ENCODE measurements around the gene RFPL2.

Gene RFPL2

GRCh38 chr22:32245042-32245441 lies 40.2 kb upstream of the RFPL2 start:
- Histone ChIP-seq H2AK5ac (ENCODE audit: low read length) (no peak overlapping the region), H3K4me2 (ENCODE audit: low read length) (no peak overlapping the region), H3K9me3 (ENCODE audit: insufficient read depth, low read depth, low read length) (no peaks in the 10 kb centered on the region), H3K79me2 (ENCODE audit: control insufficient read depth, insufficient read depth, low read length, poor library complexity) (no peaks in the 10 kb centered on the region), H3K4me1 (ENCODE audit: control insufficient read depth in 1 of 2, insufficient read depth in 2 of 2, low read length in 2 of 2) (no peaks in the 10 kb centered on the region), H3K23ac (ENCODE audit: low read length) (no peak overlapping the region), H2AFZ (ENCODE audit: insufficient read depth, low read length, poor library complexity) (no peak overlapping the region), H2BK12ac (ENCODE audit: low read length) (no peak overlapping the region), H3K4ac (ENCODE audit: low read depth, low read length) (no peak overlapping the region), H4K8ac (ENCODE audit: low read depth, low read length) (no peak overlapping the region), H3K79me1 (ENCODE audit: low read length) (no peaks in the 10 kb centered on the region), H3K14ac (ENCODE audit: low read length) (no peak overlapping the region), H3K9ac (ENCODE audit: low read length) (no peak overlapping the region), H2BK120ac (ENCODE audit: insufficient read depth, low read length, poor library complexity) (no peak overlapping the region), H4K12ac (ENCODE audit: low read depth, low read length) (no peak overlapping the region), H3K27me3 (ENCODE audit: insufficient read depth, low read length) (no peaks in the 10 kb centered on the region), H3K18ac (ENCODE audit: low read length) (no peak overlapping the region), H3K4me3 (ENCODE audit: low read depth, low read length) (no peak overlapping the region), H2BK5ac (ENCODE audit: low read depth, low read length, poor library complexity) (no peak overlapping the region), H3K36me3 (ENCODE audit: control insufficient read depth in 1 of 2, insufficient read depth in 2 of 2, low read length in 2 of 2) (no peaks in the 10 kb centered on the region), H4K91ac (ENCODE audit: low read depth, low read length) (no peak overlapping the region), H3K27ac (ENCODE audit: low read depth, low read length) (no peak overlapping the region)
- WGBS (ENCODE audit: extremely low coverage, insufficient coverage, insufficient read length), result no CpG with 5 or more reads among the region's 3 CpGs
- no peak for DNase-seq

- no peaks in the 10 kb centered on the region for H3K79me2 ChIP-seq (ENCODE audit: control insufficient read depth, insufficient read depth, low read length, poor library complexity)
- H3K4me1 ChIP-seq (ENCODE audit: control insufficient read depth in 1 of 2, insufficient read depth in 2 of 2, low read length in 2 of 2), result no peaks in the 10 kb centered on the region
- no peak overlapping the region for H3K27ac ChIP-seq (ENCODE audit: low read depth, low read length)
- H3K79me1 ChIP-seq (ENCODE audit: low read length), result no peaks in the 10 kb centered on the region
- H3K4me3 ChIP-seq (ENCODE audit: low read depth, low read length), result no peak overlapping the region
- DNase-seq, result no peak
- H4K91ac ChIP-seq (ENCODE audit: low read depth, low read length), result no peak overlapping the region
- H2AK5ac ChIP-seq (ENCODE audit: low read length), result no peak overlapping the region
- H3K4me2 ChIP-seq (ENCODE audit: low read length), result no peak overlapping the region
- H2AFZ ChIP-seq (ENCODE audit: insufficient read depth, low read length, poor library complexity), result no peak overlapping the region
- H3K27me3 ChIP-seq (ENCODE audit: insufficient read depth, low read length), result no peaks in the 10 kb centered on the region
- no peak overlapping the region for H2BK120ac ChIP-seq (ENCODE audit: insufficient read depth, low read length, poor library complexity)
- no peak overlapping the region for H3K14ac ChIP-seq (ENCODE audit: low read length)
- H2BK12ac ChIP-seq (ENCODE audit: low read length), result no peak overlapping the region
- no peak overlapping the region for H4K8ac ChIP-seq (ENCODE audit: low read depth, low read length)
- no peaks in the 10 kb centered on the region for H3K36me3 ChIP-seq (ENCODE audit: control insufficient read depth in 1 of 2, insufficient read depth in 2 of 2, low read length in 2 of 2)
- no peak overlapping the region for H2BK5ac ChIP-seq (ENCODE audit: low read depth, low read length, poor library complexity)
- no peak overlapping the region for H3K9ac ChIP-seq (ENCODE audit: low read length)
- no peaks in the 10 kb centered on the region for H3K9me3 ChIP-seq (ENCODE audit: insufficient read depth, low read depth, low read length)
- WGBS (ENCODE audit: extremely low coverage, insufficient coverage, insufficient read length), result no CpG with 5 or more reads among the region's 1 CpG
- no peak overlapping the region for H4K12ac ChIP-seq (ENCODE audit: low read depth, low read length)
- H3K18ac ChIP-seq (ENCODE audit: low read length), result no peak overlapping the region
- H3K4ac ChIP-seq (ENCODE audit: low read depth, low read length), result no peak overlapping the region
- no peak overlapping the region for H3K23ac ChIP-seq (ENCODE audit: low read length)
Observed at GRCh38 chr22:32244547-32244946, 39.7 kb upstream of the RFPL2 start.

- H2BK5ac ChIP-seq (ENCODE audit: low read depth, low read length, poor library complexity), result no peak overlapping the region
- H3K27ac ChIP-seq (ENCODE audit: low read depth, low read length), result no peak overlapping the region
- H2BK120ac ChIP-seq (ENCODE audit: insufficient read depth, low read length, poor library complexity), result no peak overlapping the region
- H3K79me2 ChIP-seq (ENCODE audit: control insufficient read depth, insufficient read depth, low read length, poor library complexity), result no peaks in the 10 kb centered on the region
- no peaks in the 10 kb centered on the region for H3K36me3 ChIP-seq (ENCODE audit: control insufficient read depth in 1 of 2, insufficient read depth in 2 of 2, low read length in 2 of 2)
- H2AFZ ChIP-seq (ENCODE audit: insufficient read depth, low read length, poor library complexity), result no peak overlapping the region
- H3K79me1 ChIP-seq (ENCODE audit: low read length), result no peaks in the 10 kb centered on the region
- H2AK5ac ChIP-seq (ENCODE audit: low read length), result no peak overlapping the region
- no peak overlapping the region for H3K4me2 ChIP-seq (ENCODE audit: low read length)
- no peak overlapping the region for H3K23ac ChIP-seq (ENCODE audit: low read length)
- DNase-seq, result peak in 1 of 2 donors; percentile 74
- no CpG with 5 or more reads among the region's 2 CpGs for WGBS (ENCODE audit: extremely low coverage, insufficient coverage, insufficient read length)
- H3K9ac ChIP-seq (ENCODE audit: low read length), result no peak overlapping the region
- no peak overlapping the region for H3K18ac ChIP-seq (ENCODE audit: low read length)
- H3K4me3 ChIP-seq (ENCODE audit: low read depth, low read length), result no peak overlapping the region
- no peaks in the 10 kb centered on the region for H3K27me3 ChIP-seq (ENCODE audit: insufficient read depth, low read length)
- no peak overlapping the region for H4K12ac ChIP-seq (ENCODE audit: low read depth, low read length)
- no peaks in the 10 kb centered on the region for H3K9me3 ChIP-seq (ENCODE audit: insufficient read depth, low read depth, low read length)
- H3K4me1 ChIP-seq (ENCODE audit: control insufficient read depth in 1 of 2, insufficient read depth in 2 of 2, low read length in 2 of 2), result no peaks in the 10 kb centered on the region
- no peak overlapping the region for H3K4ac ChIP-seq (ENCODE audit: low read depth, low read length)
- H4K91ac ChIP-seq (ENCODE audit: low read depth, low read length), result no peak overlapping the region
- no peak overlapping the region for H4K8ac ChIP-seq (ENCODE audit: low read depth, low read length)
- no peak overlapping the region for H3K14ac ChIP-seq (ENCODE audit: low read length)
- H2BK12ac ChIP-seq (ENCODE audit: low read length), result no peak overlapping the region
Observed at GRCh38 chr22:32240461-32240860, 35.6 kb upstream of the RFPL2 start.

- H3K4me2 ChIP-seq (ENCODE audit: low read length), result no peak overlapping the region
- no peaks in the 10 kb centered on the region for H3K27me3 ChIP-seq (ENCODE audit: insufficient read depth, low read length)
- H3K4me3 ChIP-seq (ENCODE audit: low read depth, low read length), result no peak overlapping the region
- no CpG with 5 or more reads among the region's 1 CpG for WGBS (ENCODE audit: extremely low coverage, insufficient coverage, insufficient read length)
- no peak overlapping the region for H3K14ac ChIP-seq (ENCODE audit: low read length)
- H2BK12ac ChIP-seq (ENCODE audit: low read length), result no peak overlapping the region
- H3K23ac ChIP-seq (ENCODE audit: low read length), result no peak overlapping the region
- no peak overlapping the region for H2AK5ac ChIP-seq (ENCODE audit: low read length)
- no peak overlapping the region for H3K9ac ChIP-seq (ENCODE audit: low read length)
- no peaks in the 10 kb centered on the region for H3K36me3 ChIP-seq (ENCODE audit: control insufficient read depth in 1 of 2, insufficient read depth in 2 of 2, low read length in 2 of 2)
- no peak overlapping the region for H4K8ac ChIP-seq (ENCODE audit: low read depth, low read length)
- H3K4me1 ChIP-seq (ENCODE audit: control insufficient read depth in 1 of 2, insufficient read depth in 2 of 2, low read length in 2 of 2), result no peaks in the 10 kb centered on the region
- H2BK120ac ChIP-seq (ENCODE audit: insufficient read depth, low read length, poor library complexity), result no peak overlapping the region
- no peak overlapping the region for H4K91ac ChIP-seq (ENCODE audit: low read depth, low read length)
- H3K79me2 ChIP-seq (ENCODE audit: control insufficient read depth, insufficient read depth, low read length, poor library complexity), result no peaks in the 10 kb centered on the region
- H2BK5ac ChIP-seq (ENCODE audit: low read depth, low read length, poor library complexity), result no peak overlapping the region
- DNase-seq, result peak; percentile 64 to 74
- no peak overlapping the region for H3K27ac ChIP-seq (ENCODE audit: low read depth, low read length)
- H4K12ac ChIP-seq (ENCODE audit: low read depth, low read length), result no peak overlapping the region
- H3K79me1 ChIP-seq (ENCODE audit: low read length), result no peaks in the 10 kb centered on the region
- no peak overlapping the region for H3K4ac ChIP-seq (ENCODE audit: low read depth, low read length)
- no peak overlapping the region for H3K18ac ChIP-seq (ENCODE audit: low read length)
- no peaks in the 10 kb centered on the region for H3K9me3 ChIP-seq (ENCODE audit: insufficient read depth, low read depth, low read length)
- H2AFZ ChIP-seq (ENCODE audit: insufficient read depth, low read length, poor library complexity), result no peak overlapping the region
Observed at GRCh38 chr22:32237906-32238305, 33.0 kb upstream of the RFPL2 start.

All from trophoblast cell (in vitro differentiated cells and primary cell).